Smooth muscle cell (in vitro differentiated cells): ENCODE results near the gene CCDC91. TPM values are rescaled to one million over a fixed set of nuclear protein-coding genes. Genes with fewer than 3 reads are reported as not detected.

Source experiments
- DNase-seq: peaks from one replicate; lab custom pipeline; 2025; ENCODE audit not compliant: unreplicated experiment; lab: John Stamatoyannopoulos, UW
- H2AFZ ChIP-seq: fragments of 200-600 bp; sonication (generic); 2 replicates; pipeline ENCODE4 v1.6.0; 2016; ENCODE audit warnings: antibody characterized with exemption, low read depth, mild to moderate bottlenecking
- H3F3A ChIP-seq: fragments of 200-600 bp; sonication (generic); 2 replicates; pipeline ENCODE4 v1.6.0; 2017; ENCODE audit warnings: antibody characterized with exemption, low read depth
- H3K27ac ChIP-seq: fragments of 200-600 bp; sonication (generic); 2 replicates; pipeline ENCODE4 v1.5.1; 2016; ENCODE audit warnings: low read depth, mild to moderate bottlenecking
- H3K27me3 ChIP-seq: fragments of 200-600 bp; sonication (generic); 2 replicates; pipeline ENCODE4 v1.6.1; 2016; ENCODE audit warnings: low read depth, mild to moderate bottlenecking
- H3K36me3 ChIP-seq: fragments of 200-600 bp; sonication (generic); 2 replicates; pipeline ENCODE4 v1.5.1; 2016; ENCODE audit warnings: low read depth
- H3K4me1 ChIP-seq: fragments of 200-600 bp; sonication (generic); 2 replicates; pipeline ENCODE4 v1.5.1; 2016; ENCODE audit warnings: low read depth
- H3K4me2 ChIP-seq: fragments of 200-600 bp; sonication (generic); 2 replicates; pipeline ENCODE4 v1.6.0; 2016; ENCODE audit warnings: mild to moderate bottlenecking
- H3K4me3 ChIP-seq: fragments of 200-600 bp; sonication (generic); 2 replicates; pipeline ENCODE4 v1.5.1; 2016; ENCODE audit warnings: mild to moderate bottlenecking
- H3K79me2 ChIP-seq: fragments of 200-600 bp; sonication (generic); 2 replicates; pipeline ENCODE4 v1.6.0; 2016; ENCODE audit warnings: low read depth, mild to moderate bottlenecking
- H3K9ac ChIP-seq: fragments of 200-600 bp; sonication (generic); 2 replicates; pipeline ENCODE4 v1.6.0; 2016; ENCODE audit warnings: low read depth
- H3K9me3 ChIP-seq: fragments of 200-600 bp; sonication (generic); replicated peaks from 2 replicates; pipeline ENCODE4 v1.5.1; 2016; ENCODE audit warnings: low read depth
- H4K20me1 ChIP-seq: fragments of 200-600 bp; sonication (generic); 2 replicates; pipeline ENCODE4 v1.6.0; 2016; ENCODE audit warnings: low read depth
- whole genome bisulfite sequencing: methylation state at CpG from one replicate; pipeline ENCODE4 v1.1.7; 2016; ENCODE audit warnings: low lambda C conversion rate; 5-methylcytosine and 5-hydroxymethylcytosine counted together
- polyA plus RNA-seq: library from polyadenylated mRNA; unstranded; fragments of >200 nt; fragmentation: Nextera tagmentation; extraction: Ambion mirVana; gene quantifications from 2 replicates; pipeline ENCODE4 v1.2.1, GENCODE V29; 2016
- total RNA-seq: library from RNA; depleted of rRNA; stranded (reverse); fragments of >200 nt; gene quantifications from 2 replicates; pipeline ENCODE4 v1.2.3, GENCODE V29; 2014
- TF ChIP-seq, protein P1 (sequence below): fragments of 200-600 bp; sonication (generic); IDR thresholded peaks from 2 replicates; pipeline ENCODE4 v1.5.1; 2017; ENCODE audit warnings: borderline replicate concordance, mild to moderate bottlenecking, antibody characterized with exemption; ENCODE audit not compliant: insufficient read depth, poor library complexity, severe bottlenecking

Gene CCDC91
- total and polyA plus RNA-seq, 2 experiments from 2014 or later: 20.1 to 23.7 TPM

- Histone ChIP-seq H3K79me2 (peaks cover 1% of the 10 kb centered on the region), H4K20me1 (no peaks in the 10 kb centered on the region), H3K4me1 (no peaks in the 10 kb centered on the region), H3K27me3 (no peaks in the 10 kb centered on the region), H3K9me3 (no peaks in the 10 kb centered on the region), H2AFZ (no peak overlapping the region), H3K36me3 (no peaks in the 10 kb centered on the region), H3K4me2 (no peak overlapping the region), H3K4me3 (no peak overlapping the region), H3K9ac (no peak overlapping the region), H3F3A (no peaks in the 10 kb centered on the region), H3K27ac (no peak overlapping the region)
- TF ChIP-seq, protein P1, sequence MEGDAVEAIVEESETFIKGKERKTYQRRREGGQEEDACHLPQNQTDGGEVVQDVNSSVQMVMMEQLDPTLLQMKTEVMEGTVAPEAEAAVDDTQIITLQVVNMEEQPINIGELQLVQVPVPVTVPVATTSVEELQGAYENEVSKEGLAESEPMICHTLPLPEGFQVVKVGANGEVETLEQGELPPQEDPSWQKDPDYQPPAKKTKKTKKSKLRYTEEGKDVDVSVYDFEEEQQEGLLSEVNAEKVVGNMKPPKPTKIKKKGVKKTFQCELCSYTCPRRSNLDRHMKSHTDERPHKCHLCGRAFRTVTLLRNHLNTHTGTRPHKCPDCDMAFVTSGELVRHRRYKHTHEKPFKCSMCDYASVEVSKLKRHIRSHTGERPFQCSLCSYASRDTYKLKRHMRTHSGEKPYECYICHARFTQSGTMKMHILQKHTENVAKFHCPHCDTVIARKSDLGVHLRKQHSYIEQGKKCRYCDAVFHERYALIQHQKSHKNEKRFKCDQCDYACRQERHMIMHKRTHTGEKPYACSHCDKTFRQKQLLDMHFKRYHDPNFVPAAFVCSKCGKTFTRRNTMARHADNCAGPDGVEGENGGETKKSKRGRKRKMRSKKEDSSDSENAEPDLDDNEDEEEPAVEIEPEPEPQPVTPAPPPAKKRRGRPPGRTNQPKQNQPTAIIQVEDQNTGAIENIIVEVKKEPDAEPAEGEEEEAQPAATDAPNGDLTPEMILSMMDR: no peak
- DNase-seq: no peak
Measured at GRCh38 chr12:28235985-28236384, 45.7 kb downstream of the CCDC91 start.

GRCh38 chr12:28237423-28237822, 47.2 kb downstream of the CCDC91 start:
- Histone ChIP-seq H2AFZ (no peak overlapping the region), H3K4me3 (no peak overlapping the region), H3K27ac (no peak overlapping the region), H3K9me3 (no peaks in the 10 kb centered on the region), H3K79me2 (peaks cover 3% of the 10 kb centered on the region), H3K36me3 (no peaks in the 10 kb centered on the region), H3K4me2 (no peak overlapping the region), H3K4me1 (no peaks in the 10 kb centered on the region), H3F3A (no peaks in the 10 kb centered on the region), H4K20me1 (no peaks in the 10 kb centered on the region), H3K27me3 (no peaks in the 10 kb centered on the region), H3K9ac (no peak overlapping the region)
- DNase-seq: no peak
- TF ChIP-seq, protein P1: no peak

DNA sequence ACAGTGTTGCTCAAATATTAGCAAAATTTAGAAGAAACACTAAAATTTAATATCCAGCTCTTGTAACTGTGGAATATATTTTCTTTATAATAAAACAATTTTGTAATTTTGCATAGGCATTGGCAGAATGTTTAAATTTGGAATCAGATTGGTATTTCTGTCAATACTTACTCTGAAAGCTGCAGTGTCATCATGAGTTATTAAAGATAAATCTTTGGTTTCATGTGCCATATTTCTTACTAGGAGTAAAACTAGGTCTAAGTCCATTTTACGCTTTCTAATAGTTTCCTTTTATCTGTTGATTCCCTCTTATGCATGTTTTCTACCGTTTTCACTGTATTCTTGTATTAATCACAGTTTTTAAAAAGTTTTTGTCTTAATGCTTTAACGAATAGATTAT, 49.7 kb downstream of the CCDC91 start:
- no peaks in the 10 kb centered on the region for H4K20me1 ChIP-seq

DNA sequence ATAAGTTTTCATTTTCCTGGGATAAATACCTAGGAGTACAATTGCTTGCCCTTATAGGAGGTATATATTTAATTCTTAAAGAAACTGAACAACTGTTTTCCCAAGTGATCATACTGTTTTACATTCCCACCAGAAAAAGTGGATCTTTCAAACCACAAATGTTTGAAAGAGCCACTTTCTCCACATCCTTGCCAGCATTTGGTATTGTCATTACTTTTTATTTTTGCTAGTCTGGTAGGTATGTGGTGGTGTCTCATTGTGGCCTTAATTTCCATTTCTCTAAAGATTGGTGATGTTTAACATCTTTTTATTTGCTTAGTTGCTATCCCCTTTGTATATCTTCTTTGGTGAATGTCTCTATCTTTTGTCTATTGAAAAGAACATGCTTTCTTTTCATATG, 50.6 kb downstream of the CCDC91 start:
- Histone ChIP-seq H3F3A (no peaks in the 10 kb centered on the region), H3K9me3 (no peaks in the 10 kb centered on the region), H3K27me3 (no peaks in the 10 kb centered on the region), H4K20me1 (no peaks in the 10 kb centered on the region), H3K4me2 (no peak overlapping the region), H3K9ac (no peak overlapping the region), H3K4me3 (no peak overlapping the region), H3K79me2 (peaks cover 3% of the 10 kb centered on the region), H3K36me3 (no peaks in the 10 kb centered on the region), H2AFZ (no peak overlapping the region), H3K4me1 (no peaks in the 10 kb centered on the region), H3K27ac (no peak overlapping the region)
- DNase-seq: no peak
- TF ChIP-seq, protein P1: no peak

More for the DNA sequence above, 49.7 kb downstream of the CCDC91 start:
- no peak overlapping the region for H2AFZ ChIP-seq
- H3K27me3 ChIP-seq: no peaks in the 10 kb centered on the region
- no peak for DNase-seq
- H3K9me3 ChIP-seq: no peaks in the 10 kb centered on the region
- TF ChIP-seq, protein P1: no peak
- no peaks in the 10 kb centered on the region for H3K36me3 ChIP-seq
- 88% methylated on average over 3 of the region's 3 CpGs for WGBS
- peaks cover 3% of the 10 kb centered on the region for H3K79me2 ChIP-seq
- H3K4me2 ChIP-seq: no peak overlapping the region
- no peak overlapping the region for H3K9ac ChIP-seq
- no peak overlapping the region for H3K4me3 ChIP-seq
- no peaks in the 10 kb centered on the region for H3F3A ChIP-seq
- H3K4me1 ChIP-seq: no peaks in the 10 kb centered on the region
- no peak overlapping the region for H3K27ac ChIP-seq
